IMR-90 (cell line): ENCODE results near the gene CYB5R3. TPM values are rescaled to one million over a fixed set of nuclear protein-coding genes. Genes with fewer than 3 reads are reported as not detected.

ENCODE experiments used
- ATAC-seq: fragments of 200-7000 bp; cut with Tn5 transposase; 2 replicates; pipeline ENCODE4 v1.9.1; 2020; ENCODE audit warnings: low read depth, mild to moderate bottlenecking, moderate library complexity
- BruUV-seq: library from RNA; stranded (reverse); fragments of 400-500 nt; replicated peaks from 2 replicates; lab custom pipeline; 2021; lab: Mats Ljungman, UMichigan
- CTCF ChIA-PET: fragments of 300-600 bp; formaldehyde crosslinking; extraction: SDS; loops from one replicate; lab custom pipeline; 2021; ENCODE audit warnings: antibody characterized with exemption; lab: Yijun Ruan, JAX
- POLR2A ChIA-PET: fragments of 300-600 bp; sonication (Branson Sonifier 250); formaldehyde crosslinking; loops from one replicate; lab custom pipeline; 2022; ENCODE audit warnings: antibody characterized with exemption; ENCODE audit not compliant: unreplicated experiment; lab: Charles Lee
- DNase-seq: peaks from one replicate; pipeline ENCODE4 v3.0.0; 2013
- H2AFZ ChIP-seq: replicated peaks from 2 replicates; pipeline ENCODE3; 2013; ENCODE audit warnings: low read length, mild to moderate bottlenecking; ENCODE audit not compliant: poor library complexity
- H2AK5ac ChIP-seq: 2 replicates; pipeline ENCODE4 v1.6.1; 2013; ENCODE audit warnings: low read depth, low read length, inconsistent platforms
- H2AK9ac ChIP-seq: replicated peaks from 2 replicates; pipeline ENCODE3; 2013; ENCODE audit warnings: mild to moderate bottlenecking, low read depth, low read length, moderate library complexity; ENCODE audit not compliant: poor library complexity
- H2BK120ac ChIP-seq: 2 replicates; pipeline ENCODE4 v1.6.1; 2013; ENCODE audit warnings: low read depth, low read length, inconsistent platforms
- H2BK15ac ChIP-seq: 3 replicates; pipeline ENCODE4 v1.6.1; 2013; ENCODE audit warnings: low read depth, low read length, inconsistent platforms
- H2BK20ac ChIP-seq: 2 replicates; pipeline ENCODE4 v1.6.1; 2013; ENCODE audit warnings: low read depth, mild to moderate bottlenecking, inconsistent platforms, low read length, moderate library complexity
- H2BK5ac ChIP-seq: 2 replicates; pipeline ENCODE4 v1.6.1; 2013; ENCODE audit warnings: mild to moderate bottlenecking, low read depth, low read length, inconsistent platforms; ENCODE audit not compliant: poor library complexity, severe bottlenecking
- H3K14ac ChIP-seq: replicated peaks from 2 replicates; pipeline ENCODE4 v1.6.1; 2013; ENCODE audit warnings: low read depth, low read length, inconsistent platforms
- H3K18ac ChIP-seq: 2 replicates; pipeline ENCODE4 v1.6.1; 2013; ENCODE audit warnings: low read depth, low read length, control low read depth
- H3K23ac ChIP-seq: 2 replicates; pipeline ENCODE4 v1.6.1; 2013; ENCODE audit warnings: low read depth, low read length, inconsistent platforms
- H3K27ac ChIP-seq: 2 replicates; pipeline ENCODE4 v1.5.1; 2013; ENCODE audit warnings: mild to moderate bottlenecking, control low read depth, low read length; ENCODE audit not compliant: insufficient read depth
- H3K27me3 ChIP-seq: 2 replicates; pipeline ENCODE4 v1.6.1; 2013; ENCODE audit warnings: low read length; ENCODE audit not compliant: control insufficient read depth, insufficient read depth
- H3K36me3 ChIP-seq: 2 replicates; pipeline ENCODE4 v1.6.1; 2013; ENCODE audit warnings: low read length, mixed read lengths; ENCODE audit not compliant: control insufficient read depth, insufficient read depth
- H3K4ac ChIP-seq: 2 replicates; pipeline ENCODE4 v1.6.1; 2013; ENCODE audit warnings: low read depth, low read length, inconsistent platforms
- H3K4me1 ChIP-seq: 2 replicates; pipeline ENCODE4 v1.6.1; 2013; ENCODE audit warnings: low read length, mixed read lengths; ENCODE audit not compliant: control insufficient read depth, insufficient read depth
- H3K4me2 ChIP-seq: 2 replicates; pipeline ENCODE4 v1.6.1; 2013; ENCODE audit warnings: low read depth, mild to moderate bottlenecking, control low read depth, low read length, moderate library complexity
- H3K4me3 ChIP-seq: 2 replicates; pipeline ENCODE4 v1.5.1; 2013; ENCODE audit warnings: low read depth, mild to moderate bottlenecking, control low read depth, low read length, moderate library complexity; ENCODE audit not compliant: insufficient read depth
- H3K56ac ChIP-seq: 2 replicates; pipeline ENCODE4 v1.6.1; 2013; ENCODE audit warnings: low read length, inconsistent platforms; ENCODE audit not compliant: insufficient read depth; ENCODE audit errors: extremely low read depth
- H3K79me1 ChIP-seq, 2 experiments: 2 replicates each; pipeline ENCODE4 v1.6.1; 2013; ENCODE audit warnings: low read length in 2 of 2, inconsistent platforms in 1 of 2, low read depth in 1 of 2
- H3K9ac ChIP-seq: 2 replicates; pipeline ENCODE4 v1.6.1; 2013; ENCODE audit warnings: low read depth, low read length, control low read depth
- H3K9me1 ChIP-seq: 2 replicates; pipeline ENCODE4 v1.6.1; 2013; ENCODE audit warnings: low read length, inconsistent platforms; ENCODE audit not compliant: insufficient read depth
- H3K9me3 ChIP-seq: 2 replicates; pipeline ENCODE4 v1.6.1; 2013; ENCODE audit warnings: low read length; ENCODE audit not compliant: control insufficient read depth, insufficient read depth
- H4K20me1 ChIP-seq: 2 replicates; pipeline ENCODE4 v1.6.1; 2013; ENCODE audit warnings: low read length, inconsistent platforms; ENCODE audit not compliant: insufficient read depth
- H4K5ac ChIP-seq: 2 replicates; pipeline ENCODE4 v1.6.1; 2013; ENCODE audit warnings: mild to moderate bottlenecking, low read depth, low read length, control low read depth
- H4K8ac ChIP-seq, 2 experiments: 2 replicates each; pipeline ENCODE4 v1.6.1; 2013; ENCODE audit warnings: low read depth in 2 of 2, low read length in 2 of 2, control low read depth in 1 of 2, inconsistent platforms in 1 of 2
- H4K91ac ChIP-seq: 2 replicates; pipeline ENCODE4 v1.6.1; 2013; ENCODE audit warnings: low read depth, low read length, inconsistent platforms; ENCODE audit not compliant: insufficient read depth
- CEBPB ChIP-seq: IDR thresholded peaks from 2 replicates; pipeline ENCODE4 v1.6.1; 2012; ENCODE audit warnings: low read depth, low read length, improper control_type of control experiment
- RCOR1 ChIP-seq: IDR thresholded peaks from 2 replicates; pipeline ENCODE4 v1.6.1; 2012; ENCODE audit warnings: mild to moderate bottlenecking, low read length, improper control_type of control experiment; ENCODE audit not compliant: insufficient replicate concordance
- WGBS, 2 experiments: methylation state at CpG; one replicate each; pipeline versions ENCODE4 v1.1.5 to v1.1.7; 2013; ENCODE audit warnings: missing lambda C conversion rate in 2 of 2; ENCODE audit not compliant: insufficient read length in 1 of 2; ENCODE audit errors: extremely low coverage in 2 of 2; 5-methylcytosine and 5-hydroxymethylcytosine counted together
- dilution Hi-C: fragments of 300-500 bp; cut with HindIII; formaldehyde crosslinking; loops from one replicate; pipeline ENCODE4 v1.14.3; 2018; ENCODE audit warnings: low sequenced_read_pairs; ENCODE audit not compliant: unreplicated experiment
- in situ Hi-C: fragments of 300-500 bp; cut with MboI; formaldehyde crosslinking; loops from 3 replicates; pipeline ENCODE4 v1.14.3; 2019; ENCODE audit warnings: low sequenced_read_pairs, inconsistent platforms, mixed read lengths
- intact Hi-C: fragments of 100-400 bp; cut with micrococcal nuclease; formaldehyde crosslinking; loops from 2 replicates; pipeline ENCODE4 v1.10.0; 2022
- polyA plus RNA-seq, 3 experiments: library from polyadenylated mRNA; depleted of rRNA; stranded (reverse); fragments of >200 nt; gene quantifications; 2 replicates each; pipeline ENCODE4 v1.2.3, GENCODE V29; 2012; ENCODE audit warnings: low replicate concordance in 1 of 3
- total RNA-seq: library from RNA; depleted of rRNA; stranded (reverse); fragments of >200 nt; gene quantifications from 2 replicates; pipeline ENCODE4 v1.2.3, GENCODE V29; 2012

The CYB5R3 gene
- total and polyA plus RNA-seq, 2 of the 4 experiments (the other 2 are of a cell fraction) = 44.1 to 362 TPM

DNA sequence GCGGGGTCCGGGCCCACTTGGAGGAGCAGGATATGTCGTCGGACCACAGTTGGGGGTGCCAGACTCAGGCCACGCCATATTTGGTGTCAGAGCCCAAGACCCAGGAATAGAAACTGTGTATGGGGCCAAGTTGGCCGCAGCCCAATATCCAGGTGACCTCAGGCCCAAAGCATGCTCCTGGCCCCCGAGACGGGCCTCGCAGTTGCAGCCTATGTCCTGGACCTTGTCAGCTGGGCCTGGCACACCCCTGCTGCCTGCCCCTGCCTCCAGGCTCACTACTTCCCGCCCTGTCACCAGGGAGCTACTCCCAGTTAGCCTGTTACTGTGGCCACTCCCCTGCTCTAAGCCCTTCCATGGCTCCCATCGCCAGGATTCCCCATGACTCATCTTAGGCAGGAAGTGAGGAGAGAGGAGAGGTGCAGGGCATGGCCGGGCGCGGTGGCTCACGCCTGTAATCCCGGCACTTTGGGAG is 48.4 kb upstream of the CYB5R3 start:
- 0 out of 2 replicates have a peak overlapping the region, but pooled peaks have one; percentile 66 for H4K91ac ChIP-seq
- WGBS, 2 experiments = 44% methylated on average over 7 of the region's 16 CpGs; no CpG with 5 or more reads in 1 of the 2 experiments
- TF ChIP-seq CEBPB (no peak), RCOR1 (peak; percentile 40)
- no peak overlapping the region for H3K4me3 ChIP-seq
- no peak overlapping the region for H3K9ac ChIP-seq
- no peak overlapping the region for H3K18ac ChIP-seq
- ChIA-PET CTCF (interaction anchor here (0.6 kb wide), 1 partner anchor 73 kb away, joined by 5 read pairs; no protein-coding TSS in a partner anchor), POLR2A (interaction anchor here (0.6 kb wide), 1 partner anchor 78 kb away, joined by 5 read pairs; no protein-coding TSS in a partner anchor)
- H3K9me3 ChIP-seq = no peaks in the 10 kb centered on the region
- BruUV-seq = no TSS peak
- peak overlapping the region; percentile 81 for H2AFZ ChIP-seq
- H3K4me1 ChIP-seq = peaks cover 12% of the 10 kb centered on the region
- peak; percentile 73 for DNase-seq
- H3K56ac ChIP-seq = no peak overlapping the region
- H3K9me1 ChIP-seq = peaks cover 13% of the 10 kb centered on the region
- no peak overlapping the region for H3K4me2 ChIP-seq
- H2BK5ac ChIP-seq = peak overlapping the region; percentile 24
- peak overlapping the region; percentile 88 for H2AK5ac ChIP-seq
- peak overlapping the region in 1 of 2 experiments; percentile 82; a peak in 3 of 4 replicates for H4K8ac ChIP-seq
- no peak overlapping the region for H3K23ac ChIP-seq
- H2BK20ac ChIP-seq = 0 out of 2 replicates have a peak overlapping the region, but pooled peaks have one; percentile 35
- H3K27me3 ChIP-seq = no peaks in the 10 kb centered on the region
- in situ Hi-C loops (no loop called here), dilution Hi-C loops (no loop called here), intact Hi-C loops (no loop called here)
- no peak overlapping the region; the same call in 1 of the 2 replicates for H3K14ac ChIP-seq
- peaks cover 25% of the 10 kb centered on the region for H3K36me3 ChIP-seq
- H4K20me1 ChIP-seq = peaks cover 4% of the 10 kb centered on the region; the same call in 1 of the 2 replicates
- H3K27ac ChIP-seq = no peak overlapping the region; the same call in 1 of the 2 replicates
- H4K5ac ChIP-seq = no peak overlapping the region; the same call in 1 of the 2 replicates
- H3K4ac ChIP-seq = peak overlapping the region; percentile 63
- peak overlapping the region; percentile 11; the same call in 2 of the 3 replicates for H2BK15ac ChIP-seq
- H3K79me1 ChIP-seq = peaks cover 20 to 52% of the 10 kb centered on the region in 2 experiments
- peak; percentile 86 for ATAC-seq
- H2BK120ac ChIP-seq = peak overlapping the region; percentile 60; the same call in 1 of the 2 replicates
- H2AK9ac ChIP-seq = peak overlapping the region; percentile 82
